SK-N-SH treated with all-trans-retinoic acid at 6 μM for 48 hours (cell line): ENCODE measurements around the gene OTX2.

Source experiments
- ATAC-seq: fragments of 200-7000 bp; cut with Tn5 transposase; 3 replicates; pipeline ENCODE4 v1.9.1; 2020; ENCODE audit warnings: mild to moderate bottlenecking, moderate library complexity
- ARNTL ChIP-seq: fragments of 450-650 bp; formaldehyde crosslinking; IDR thresholded peaks from 2 replicates; pipeline ENCODE4 v1.5.0; 2020; ENCODE audit warnings: low read depth, mild to moderate bottlenecking, moderate library complexity, borderline replicate concordance
- BACH2 ChIP-seq: fragments of 250-450 bp; sonication (Bioruptor Pico); IDR thresholded peaks from 2 replicates; pipeline ENCODE4 v1.9.0; 2021; ENCODE audit warnings: mild to moderate bottlenecking, borderline replicate concordance
- ESRRG ChIP-seq: fragments of 250-450 bp; sonication (Bioruptor Pico); IDR thresholded peaks from 2 replicates; pipeline ENCODE4 v1.6.1; 2021; ENCODE audit warnings: mild to moderate bottlenecking
- GLIS3 ChIP-seq: fragments of 250-450 bp; sonication (Bioruptor Pico); IDR thresholded peaks from 2 replicates; pipeline ENCODE4 v1.5.0; 2020; ENCODE audit warnings: mild to moderate bottlenecking, moderate library complexity
- ISL1 ChIP-seq: fragments of 250-450 bp; sonication (Bioruptor Pico); IDR thresholded peaks from 2 replicates; pipeline ENCODE4 v2.1.2; 2022; ENCODE audit warnings: mild to moderate bottlenecking, moderate library complexity
- PPARA ChIP-seq: fragments of 250-450 bp; sonication (Bioruptor Pico); IDR thresholded peaks from 2 replicates; pipeline ENCODE4 v1.5.0; 2020; ENCODE audit warnings: mild to moderate bottlenecking, borderline replicate concordance
- RARB ChIP-seq: fragments of 250-450 bp; sonication (Bioruptor Pico); IDR thresholded peaks from 2 replicates; pipeline ENCODE4 v1.8.0; 2021; ENCODE audit warnings: mild to moderate bottlenecking, moderate library complexity
- SNAI2 ChIP-seq: fragments of 250-450 bp; sonication (Bioruptor Pico); IDR thresholded peaks from 2 replicates; pipeline ENCODE4 v1.5.0; 2020; ENCODE audit warnings: mild to moderate bottlenecking, moderate library complexity
- TOX ChIP-seq: fragments of 250-450 bp; sonication (Bioruptor Pico); IDR thresholded peaks from 2 replicates; pipeline ENCODE4 v1.8.0; 2021; ENCODE audit warnings: mild to moderate bottlenecking, moderate library complexity, borderline replicate concordance
- ZC3H10 ChIP-seq: fragments of 250-450 bp; sonication (Bioruptor Pico); IDR thresholded peaks from 2 replicates; pipeline ENCODE4 v1.5.1; 2021; ENCODE audit warnings: mild to moderate bottlenecking, moderate library complexity
- ZFP3 ChIP-seq: fragments of 250-450 bp; sonication (Bioruptor Pico); IDR thresholded peaks from 2 replicates; pipeline ENCODE4 v1.5.0; 2020; ENCODE audit warnings: mild to moderate bottlenecking, moderate library complexity
- ZFP30 ChIP-seq: fragments of 450-650 bp; formaldehyde crosslinking; IDR thresholded peaks from 2 replicates; pipeline ENCODE4 v1.5.0; 2022; ENCODE audit warnings: mild to moderate bottlenecking, moderate library complexity
- ZNF565 ChIP-seq: fragments of 450-650 bp; formaldehyde crosslinking; conservative IDR thresholded peaks from 2 replicates; pipeline ENCODE4 v1.5.0; 2020; ENCODE audit warnings: low read depth, mild to moderate bottlenecking, moderate library complexity
- ZNF70 ChIP-seq: fragments of 450-650 bp; formaldehyde crosslinking; IDR thresholded peaks from 2 replicates; pipeline ENCODE4 v1.5.0; 2020; ENCODE audit warnings: mild to moderate bottlenecking, moderate library complexity
- ZNF8 ChIP-seq: fragments of 450-650 bp; formaldehyde crosslinking; IDR thresholded peaks from 2 replicates; pipeline ENCODE4 v1.5.0; 2020; ENCODE audit warnings: mild to moderate bottlenecking, moderate library complexity
- TF ChIP-seq, protein P1 (sequence below): fragments of 250-450 bp; sonication (Bioruptor Pico); IDR thresholded peaks from 2 replicates; pipeline ENCODE4 v1.5.0; 2020; ENCODE audit warnings: mild to moderate bottlenecking, moderate library complexity
- TF ChIP-seq, protein P2 (sequence below): fragments of 250-450 bp; sonication (Bioruptor Pico); IDR thresholded peaks from 2 replicates; pipeline ENCODE4 v1.5.1; 2021; ENCODE audit warnings: mild to moderate bottlenecking, moderate library complexity
- TF ChIP-seq, protein P3 (sequence below): fragments of 250-450 bp; sonication (Bioruptor Pico); IDR thresholded peaks from 2 replicates; pipeline ENCODE4 v1.8.0; 2021; ENCODE audit warnings: low read depth, mild to moderate bottlenecking, moderate library complexity, borderline replicate concordance
- TF ChIP-seq, protein P4 (sequence below): fragments of 250-450 bp; sonication (Bioruptor Pico); IDR thresholded peaks from 2 replicates; pipeline ENCODE4 v1.8.0; 2020; ENCODE audit warnings: mild to moderate bottlenecking, moderate library complexity, borderline replicate concordance
- TF ChIP-seq, protein P5 (sequence below): fragments of 250-450 bp; sonication (Bioruptor Pico); IDR thresholded peaks from 2 replicates; pipeline ENCODE4 v1.5.1; 2020; ENCODE audit warnings: low read depth, mild to moderate bottlenecking, moderate library complexity

The OTX2 gene

DNA sequence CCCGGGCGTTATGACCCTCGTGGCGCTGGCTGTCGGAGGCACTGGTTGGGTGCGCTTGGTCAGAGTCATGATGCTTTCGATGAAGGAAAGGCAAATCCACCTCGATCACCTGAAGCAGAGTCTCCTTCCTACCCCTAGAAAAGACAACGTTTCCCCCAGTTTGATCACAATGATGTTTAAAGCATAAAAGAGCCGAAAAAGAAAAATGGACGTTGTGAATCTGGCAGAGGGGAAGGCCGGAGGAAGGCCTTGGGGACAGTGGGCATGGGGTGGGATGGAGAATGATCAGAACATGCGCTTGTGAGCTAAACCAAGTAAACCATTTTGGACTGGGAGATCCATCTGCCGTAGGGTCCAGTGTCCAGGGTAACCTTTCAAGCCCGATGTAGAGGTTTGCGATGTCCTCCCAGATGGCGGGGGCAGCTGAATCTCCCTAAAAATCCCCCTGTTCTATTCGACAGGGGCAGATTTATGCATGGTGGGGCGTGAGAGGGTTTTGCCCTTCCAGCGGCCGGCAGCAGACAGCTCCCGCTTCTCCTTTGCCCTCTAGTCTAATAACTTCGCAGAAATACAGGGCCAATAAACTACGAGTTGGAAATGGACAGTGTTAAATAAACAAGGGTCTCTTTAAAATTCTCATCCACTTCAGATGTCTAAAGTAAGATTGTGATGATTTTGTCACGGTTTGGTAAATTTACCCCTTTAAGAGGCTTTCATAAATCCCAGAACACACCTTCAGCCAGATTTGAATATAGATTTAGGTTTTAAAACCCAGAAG, 2.3 kb upstream of the OTX2 start:
- no peak for ATAC-seq
- TF ChIP-seq ZNF8 (CRISPR knock-in tag) (no peak), ZNF565 (CRISPR knock-in tag) (no peak), BACH2 (CRISPR knock-in tag) (no peak), GLIS3 (CRISPR knock-in tag) (no peak)

DNA sequence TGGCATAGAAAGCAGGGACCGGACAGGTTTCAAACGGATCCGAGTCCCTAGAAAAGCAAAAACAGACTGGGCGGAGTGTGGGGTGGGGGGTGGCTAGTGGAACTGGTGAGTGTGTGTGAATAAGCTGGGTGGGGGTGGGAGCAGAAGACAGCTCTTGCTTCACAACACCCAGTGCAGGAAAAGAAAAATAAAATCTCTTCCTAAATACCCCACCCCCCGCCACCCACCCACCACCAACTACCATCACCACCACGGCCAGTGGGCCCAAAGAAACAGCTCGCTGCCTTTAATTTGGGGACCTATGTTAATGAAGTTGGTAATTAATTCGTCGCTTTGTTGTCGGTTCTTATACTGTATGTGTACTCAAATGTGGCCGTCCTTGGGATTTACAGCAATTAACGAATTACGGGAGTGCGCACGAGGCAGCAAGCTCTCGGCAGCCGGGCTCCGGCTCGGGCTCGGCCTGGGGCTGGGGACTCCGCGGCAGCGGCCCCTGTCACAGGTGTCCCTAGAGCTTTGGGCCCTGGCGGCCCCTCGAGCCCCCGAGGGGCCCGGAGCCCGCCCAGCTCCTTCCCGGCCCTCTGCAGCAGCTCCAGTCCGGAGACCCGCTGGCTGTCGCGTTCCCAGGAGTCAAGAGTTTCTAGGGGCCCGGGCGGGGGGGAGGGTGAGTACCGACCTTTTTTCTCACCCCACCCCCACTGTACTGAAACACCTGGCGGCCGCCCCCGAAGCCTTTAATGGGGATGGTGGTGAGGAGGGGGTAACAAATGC, 1.5 kb upstream of the OTX2 start:
- ATAC-seq = no peak
- TF ChIP-seq ZNF565 (CRISPR knock-in tag) (no peak), ZNF70 (CRISPR knock-in tag) (no peak), RARB (no peak), ISL1 (no peak), TOX (CRISPR knock-in tag) (no peak), ZFP30 (CRISPR knock-in tag) (no peak), GLIS3 (CRISPR knock-in tag) (no peak), ZFP3 (CRISPR knock-in tag) (no peak), ZC3H10 (CRISPR knock-in tag) (no peak), ESRRG (CRISPR knock-in tag) (no peak), ZNF8 (CRISPR knock-in tag) (no peak), ARNTL (no peak), SNAI2 (CRISPR knock-in tag) (no peak), PPARA (CRISPR knock-in tag) (no peak)
- TF ChIP-seq, protein P1, sequence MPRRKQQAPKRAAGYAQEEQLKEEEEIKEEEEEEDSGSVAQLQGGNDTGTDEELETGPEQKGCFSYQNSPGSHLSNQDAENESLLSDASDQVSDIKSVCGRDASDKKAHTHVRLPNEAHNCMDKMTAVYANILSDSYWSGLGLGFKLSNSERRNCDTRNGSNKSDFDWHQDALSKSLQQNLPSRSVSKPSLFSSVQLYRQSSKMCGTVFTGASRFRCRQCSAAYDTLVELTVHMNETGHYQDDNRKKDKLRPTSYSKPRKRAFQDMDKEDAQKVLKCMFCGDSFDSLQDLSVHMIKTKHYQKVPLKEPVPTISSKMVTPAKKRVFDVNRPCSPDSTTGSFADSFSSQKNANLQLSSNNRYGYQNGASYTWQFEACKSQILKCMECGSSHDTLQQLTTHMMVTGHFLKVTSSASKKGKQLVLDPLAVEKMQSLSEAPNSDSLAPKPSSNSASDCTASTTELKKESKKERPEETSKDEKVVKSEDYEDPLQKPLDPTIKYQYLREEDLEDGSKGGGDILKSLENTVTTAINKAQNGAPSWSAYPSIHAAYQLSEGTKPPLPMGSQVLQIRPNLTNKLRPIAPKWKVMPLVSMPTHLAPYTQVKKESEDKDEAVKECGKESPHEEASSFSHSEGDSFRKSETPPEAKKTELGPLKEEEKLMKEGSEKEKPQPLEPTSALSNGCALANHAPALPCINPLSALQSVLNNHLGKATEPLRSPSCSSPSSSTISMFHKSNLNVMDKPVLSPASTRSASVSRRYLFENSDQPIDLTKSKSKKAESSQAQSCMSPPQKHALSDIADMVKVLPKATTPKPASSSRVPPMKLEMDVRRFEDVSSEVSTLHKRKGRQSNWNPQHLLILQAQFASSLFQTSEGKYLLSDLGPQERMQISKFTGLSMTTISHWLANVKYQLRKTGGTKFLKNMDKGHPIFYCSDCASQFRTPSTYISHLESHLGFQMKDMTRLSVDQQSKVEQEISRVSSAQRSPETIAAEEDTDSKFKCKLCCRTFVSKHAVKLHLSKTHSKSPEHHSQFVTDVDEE (CRISPR knock-in tag) = no peak
- TF ChIP-seq, protein P2, sequence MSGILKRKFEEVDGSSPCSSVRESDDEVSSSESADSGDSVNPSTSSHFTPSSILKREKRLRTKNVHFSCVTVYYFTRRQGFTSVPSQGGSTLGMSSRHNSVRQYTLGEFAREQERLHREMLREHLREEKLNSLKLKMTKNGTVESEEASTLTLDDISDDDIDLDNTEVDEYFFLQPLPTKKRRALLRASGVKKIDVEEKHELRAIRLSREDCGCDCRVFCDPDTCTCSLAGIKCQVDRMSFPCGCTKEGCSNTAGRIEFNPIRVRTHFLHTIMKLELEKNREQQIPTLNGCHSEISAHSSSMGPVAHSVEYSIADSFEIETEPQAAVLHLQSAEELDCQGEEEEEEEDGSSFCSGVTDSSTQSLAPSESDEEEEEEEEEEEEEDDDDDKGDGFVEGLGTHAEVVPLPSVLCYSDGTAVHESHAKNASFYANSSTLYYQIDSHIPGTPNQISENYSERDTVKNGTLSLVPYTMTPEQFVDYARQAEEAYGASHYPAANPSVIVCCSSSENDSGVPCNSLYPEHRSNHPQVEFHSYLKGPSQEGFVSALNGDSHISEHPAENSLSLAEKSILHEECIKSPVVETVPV = no peak
- TF ChIP-seq, protein P3, sequence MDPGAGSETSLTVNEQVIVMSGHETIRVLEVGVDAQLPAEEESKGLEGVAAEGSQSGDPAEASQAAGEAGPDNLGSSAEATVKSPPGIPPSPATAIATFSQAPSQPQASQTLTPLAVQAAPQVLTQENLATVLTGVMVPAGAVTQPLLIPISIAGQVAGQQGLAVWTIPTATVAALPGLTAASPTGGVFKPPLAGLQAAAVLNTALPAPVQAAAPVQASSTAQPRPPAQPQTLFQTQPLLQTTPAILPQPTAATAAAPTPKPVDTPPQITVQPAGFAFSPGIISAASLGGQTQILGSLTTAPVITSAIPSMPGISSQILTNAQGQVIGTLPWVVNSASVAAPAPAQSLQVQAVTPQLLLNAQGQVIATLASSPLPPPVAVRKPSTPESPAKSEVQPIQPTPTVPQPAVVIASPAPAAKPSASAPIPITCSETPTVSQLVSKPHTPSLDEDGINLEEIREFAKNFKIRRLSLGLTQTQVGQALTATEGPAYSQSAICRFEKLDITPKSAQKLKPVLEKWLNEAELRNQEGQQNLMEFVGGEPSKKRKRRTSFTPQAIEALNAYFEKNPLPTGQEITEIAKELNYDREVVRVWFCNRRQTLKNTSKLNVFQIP (CRISPR knock-in tag) = no peak
- TF ChIP-seq, protein P4, sequence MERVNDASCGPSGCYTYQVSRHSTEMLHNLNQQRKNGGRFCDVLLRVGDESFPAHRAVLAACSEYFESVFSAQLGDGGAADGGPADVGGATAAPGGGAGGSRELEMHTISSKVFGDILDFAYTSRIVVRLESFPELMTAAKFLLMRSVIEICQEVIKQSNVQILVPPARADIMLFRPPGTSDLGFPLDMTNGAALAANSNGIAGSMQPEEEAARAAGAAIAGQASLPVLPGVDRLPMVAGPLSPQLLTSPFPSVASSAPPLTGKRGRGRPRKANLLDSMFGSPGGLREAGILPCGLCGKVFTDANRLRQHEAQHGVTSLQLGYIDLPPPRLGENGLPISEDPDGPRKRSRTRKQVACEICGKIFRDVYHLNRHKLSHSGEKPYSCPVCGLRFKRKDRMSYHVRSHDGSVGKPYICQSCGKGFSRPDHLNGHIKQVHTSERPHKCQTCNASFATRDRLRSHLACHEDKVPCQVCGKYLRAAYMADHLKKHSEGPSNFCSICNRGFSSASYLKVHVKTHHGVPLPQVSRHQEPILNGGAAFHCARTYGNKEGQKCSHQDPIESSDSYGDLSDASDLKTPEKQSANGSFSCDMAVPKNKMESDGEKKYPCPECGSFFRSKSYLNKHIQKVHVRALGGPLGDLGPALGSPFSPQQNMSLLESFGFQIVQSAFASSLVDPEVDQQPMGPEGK (CRISPR knock-in tag) = no peak
- TF ChIP-seq, protein P5, sequence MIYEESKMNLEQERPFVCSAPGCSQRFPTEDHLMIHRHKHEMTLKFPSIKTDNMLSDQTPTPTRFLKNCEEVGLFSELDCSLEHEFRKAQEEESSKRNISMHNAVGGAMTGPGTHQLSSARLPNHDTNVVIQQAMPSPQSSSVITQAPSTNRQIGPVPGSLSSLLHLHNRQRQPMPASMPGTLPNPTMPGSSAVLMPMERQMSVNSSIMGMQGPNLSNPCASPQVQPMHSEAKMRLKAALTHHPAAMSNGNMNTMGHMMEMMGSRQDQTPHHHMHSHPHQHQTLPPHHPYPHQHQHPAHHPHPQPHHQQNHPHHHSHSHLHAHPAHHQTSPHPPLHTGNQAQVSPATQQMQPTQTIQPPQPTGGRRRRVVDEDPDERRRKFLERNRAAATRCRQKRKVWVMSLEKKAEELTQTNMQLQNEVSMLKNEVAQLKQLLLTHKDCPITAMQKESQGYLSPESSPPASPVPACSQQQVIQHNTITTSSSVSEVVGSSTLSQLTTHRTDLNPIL (CRISPR knock-in tag) = no peak
